Osteoblast (primary cell): ENCODE data around the gene ADCY9. TPM values are rescaled to one million over a fixed set of nuclear protein-coding genes. Genes with fewer than 3 reads are reported as not detected.
"Not testable (repeated sequence)": the region's sequence is repeated elsewhere in the genome, so short reads cannot be mapped to it uniquely, and the experiment has no call there.

Experiments
- DNase-seq: peaks from one replicate; pipeline ENCODE4 v3.0.0; 2011; ENCODE audit warnings: low spot score, mixed read lengths; ENCODE audit not compliant: insufficient read length; ENCODE audit errors: missing footprints
- H2AFZ ChIP-seq: 2 replicates; pipeline ENCODE4 v1.6.0; 2011; ENCODE audit warnings: mild to moderate bottlenecking, low read length
- H3K27ac ChIP-seq: 2 replicates; pipeline ENCODE4 v1.5.1; 2011; ENCODE audit warnings: mild to moderate bottlenecking, low read depth, low read length, moderate library complexity
- H3K27me3 ChIP-seq: 2 replicates; pipeline ENCODE4 v1.6.0; 2012; ENCODE audit warnings: mild to moderate bottlenecking, control low read depth, inconsistent platforms, low read length, moderate library complexity; ENCODE audit not compliant: insufficient read depth
- H3K36me3 ChIP-seq: 2 replicates; pipeline ENCODE4 v1.5.1; 2011; ENCODE audit warnings: mild to moderate bottlenecking, low read length, control low read depth, moderate library complexity; ENCODE audit not compliant: insufficient read depth
- H3K4me1 ChIP-seq: 2 replicates; pipeline ENCODE4 v1.5.1; 2011; ENCODE audit warnings: mild to moderate bottlenecking, low read length, control low read depth, moderate library complexity; ENCODE audit not compliant: insufficient read depth
- H3K4me2 ChIP-seq: 2 replicates; pipeline ENCODE4 v1.6.0; 2011; ENCODE audit warnings: mild to moderate bottlenecking, low read length; ENCODE audit not compliant: insufficient read depth
- H3K4me3 ChIP-seq: fragments of 200-600 bp; sonication (generic); 3 replicates; pipeline ENCODE4 v1.5.1; 2012; ENCODE audit warnings: mild to moderate bottlenecking, low read length, inconsistent platforms; ENCODE audit not compliant: insufficient read depth
- H3K79me2 ChIP-seq: 2 replicates; pipeline ENCODE4 v1.6.0; 2012; ENCODE audit warnings: mild to moderate bottlenecking, low read length, control low read depth, inconsistent platforms; ENCODE audit not compliant: insufficient read depth
- H3K9me3 ChIP-seq: 2 replicates; pipeline ENCODE4 v1.5.1; 2011; ENCODE audit warnings: low read depth, low read length, control low read depth
- H4K20me1 ChIP-seq: 2 replicates; pipeline ENCODE4 v1.6.0; 2012; ENCODE audit warnings: mild to moderate bottlenecking, low read length, control low read depth; ENCODE audit not compliant: insufficient read depth
- total RNA-seq: library from RNA; depleted of rRNA; stranded (reverse); fragments of >200 nt; gene quantifications from 2 replicates; pipeline ENCODE4 v1.2.3, GENCODE V29; 2012
- TF ChIP-seq, protein P1 (sequence below): IDR thresholded peaks from 2 replicates; pipeline ENCODE4 v1.5.1; 2011; ENCODE audit warnings: mild to moderate bottlenecking, low read depth, low read length, moderate library complexity; ENCODE audit errors: extremely low read depth

Gene ADCY9
- total RNA-seq, 1 donor: 29.3 TPM

DNA sequence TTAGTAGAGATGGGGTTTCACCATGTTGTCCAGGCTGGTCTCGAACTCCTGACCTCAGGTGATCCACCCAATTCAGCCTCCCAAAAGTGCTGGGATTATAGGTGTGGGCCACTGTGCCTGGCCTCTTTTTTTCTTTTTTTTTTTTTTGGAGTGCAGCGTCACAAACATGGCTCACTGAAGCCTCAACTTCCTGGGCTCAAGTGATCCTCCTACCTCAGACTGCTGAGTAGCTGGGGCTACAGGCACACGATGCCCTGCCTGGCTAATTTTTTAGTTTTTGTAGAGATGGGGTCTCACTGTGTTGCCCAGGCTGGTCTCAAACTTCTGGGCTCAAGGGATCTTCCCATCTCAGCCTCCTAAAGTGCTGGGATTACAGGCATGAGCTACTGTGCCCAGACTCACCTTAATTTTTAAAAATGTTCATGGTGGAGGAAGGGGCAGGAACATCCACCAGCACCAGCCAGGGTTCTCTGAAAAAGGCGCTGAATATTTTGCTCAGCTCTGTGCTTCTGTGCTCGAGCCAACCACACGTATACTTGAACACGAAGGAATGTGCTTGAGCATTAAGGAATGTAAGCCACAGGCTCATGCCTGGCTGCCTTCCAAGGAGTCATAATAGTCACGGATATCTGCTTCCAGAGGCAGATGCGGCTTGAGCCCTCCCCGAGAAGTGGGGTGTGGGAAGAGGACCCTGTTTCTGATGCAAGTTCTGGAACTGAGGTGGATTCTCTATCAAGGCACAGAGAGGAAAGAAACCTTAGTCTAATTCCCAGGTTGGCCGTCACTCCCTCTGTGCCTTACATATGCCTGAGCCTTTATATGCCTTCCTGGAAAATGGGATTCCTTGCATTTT is 170.3 kb downstream of the ADCY9 start:
- DNase-seq: peak; percentile 98
- H2AFZ ChIP-seq: no peak overlapping the region
- H3K27me3 ChIP-seq: no peaks in the 10 kb centered on the region
- H3K4me2 ChIP-seq: peak overlapping the region; percentile 68
- no peaks in the 10 kb centered on the region for H3K79me2 ChIP-seq
- H3K36me3 ChIP-seq: no peaks in the 10 kb centered on the region
- TF ChIP-seq, protein P1, sequence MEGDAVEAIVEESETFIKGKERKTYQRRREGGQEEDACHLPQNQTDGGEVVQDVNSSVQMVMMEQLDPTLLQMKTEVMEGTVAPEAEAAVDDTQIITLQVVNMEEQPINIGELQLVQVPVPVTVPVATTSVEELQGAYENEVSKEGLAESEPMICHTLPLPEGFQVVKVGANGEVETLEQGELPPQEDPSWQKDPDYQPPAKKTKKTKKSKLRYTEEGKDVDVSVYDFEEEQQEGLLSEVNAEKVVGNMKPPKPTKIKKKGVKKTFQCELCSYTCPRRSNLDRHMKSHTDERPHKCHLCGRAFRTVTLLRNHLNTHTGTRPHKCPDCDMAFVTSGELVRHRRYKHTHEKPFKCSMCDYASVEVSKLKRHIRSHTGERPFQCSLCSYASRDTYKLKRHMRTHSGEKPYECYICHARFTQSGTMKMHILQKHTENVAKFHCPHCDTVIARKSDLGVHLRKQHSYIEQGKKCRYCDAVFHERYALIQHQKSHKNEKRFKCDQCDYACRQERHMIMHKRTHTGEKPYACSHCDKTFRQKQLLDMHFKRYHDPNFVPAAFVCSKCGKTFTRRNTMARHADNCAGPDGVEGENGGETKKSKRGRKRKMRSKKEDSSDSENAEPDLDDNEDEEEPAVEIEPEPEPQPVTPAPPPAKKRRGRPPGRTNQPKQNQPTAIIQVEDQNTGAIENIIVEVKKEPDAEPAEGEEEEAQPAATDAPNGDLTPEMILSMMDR: no peak
- H3K4me3 ChIP-seq: no peak overlapping the region
- H3K4me1 ChIP-seq: peaks cover 24% of the 10 kb centered on the region
- no peaks in the 10 kb centered on the region for H3K9me3 ChIP-seq
- H3K27ac ChIP-seq: peak overlapping the region; percentile 85
- no peaks in the 10 kb centered on the region for H4K20me1 ChIP-seq

DNA sequence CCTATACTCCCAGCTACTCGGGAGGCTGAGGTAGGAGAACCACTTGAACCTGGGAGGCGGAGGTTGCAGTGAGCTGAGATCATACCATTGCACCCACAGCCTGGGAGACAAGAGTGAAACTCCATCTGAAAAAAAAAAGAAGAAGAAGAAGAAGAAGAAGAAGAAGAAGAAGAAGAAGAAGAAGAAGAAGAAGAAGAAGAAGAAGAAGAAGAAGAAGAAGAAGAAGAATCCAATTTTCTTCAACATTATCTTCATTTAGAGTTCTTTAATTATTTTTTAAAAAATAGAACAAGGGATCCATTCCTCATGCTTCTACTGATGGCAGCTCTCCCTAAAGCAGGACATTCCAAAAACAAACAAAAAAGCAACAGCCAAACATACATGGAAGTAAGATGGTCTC is 171.8 kb downstream of the ADCY9 start:
- not testable (repeated sequence) for H3K27me3 ChIP-seq, H3K79me2 ChIP-seq, DNase-seq, H3K9me3 ChIP-seq, H3K27ac ChIP-seq, H3K36me3 ChIP-seq, H3K4me2 ChIP-seq, H2AFZ ChIP-seq, H3K4me3 ChIP-seq, H4K20me1 ChIP-seq
- H3K4me1 ChIP-seq: peaks cover 14% of the 10 kb centered on the region

DNA sequence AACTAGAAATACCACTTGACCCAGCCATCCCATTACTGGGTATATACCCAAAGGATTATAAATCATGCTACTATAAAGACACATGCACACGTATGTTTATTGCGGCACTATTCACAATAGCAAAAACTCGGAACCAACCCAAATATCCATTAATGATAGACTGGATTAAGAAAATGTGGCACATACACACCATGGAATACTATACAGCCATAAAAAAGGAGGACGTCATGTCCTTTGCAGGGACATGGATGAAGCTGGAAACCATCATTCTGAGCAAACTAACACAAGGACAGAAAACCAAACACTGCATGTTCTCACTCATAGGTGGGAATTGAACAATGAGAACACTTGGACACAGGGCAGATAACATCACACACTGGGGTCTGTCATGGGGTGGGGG is 174.1 kb downstream of the ADCY9 start:
- not testable (repeated sequence) for DNase-seq

DNA sequence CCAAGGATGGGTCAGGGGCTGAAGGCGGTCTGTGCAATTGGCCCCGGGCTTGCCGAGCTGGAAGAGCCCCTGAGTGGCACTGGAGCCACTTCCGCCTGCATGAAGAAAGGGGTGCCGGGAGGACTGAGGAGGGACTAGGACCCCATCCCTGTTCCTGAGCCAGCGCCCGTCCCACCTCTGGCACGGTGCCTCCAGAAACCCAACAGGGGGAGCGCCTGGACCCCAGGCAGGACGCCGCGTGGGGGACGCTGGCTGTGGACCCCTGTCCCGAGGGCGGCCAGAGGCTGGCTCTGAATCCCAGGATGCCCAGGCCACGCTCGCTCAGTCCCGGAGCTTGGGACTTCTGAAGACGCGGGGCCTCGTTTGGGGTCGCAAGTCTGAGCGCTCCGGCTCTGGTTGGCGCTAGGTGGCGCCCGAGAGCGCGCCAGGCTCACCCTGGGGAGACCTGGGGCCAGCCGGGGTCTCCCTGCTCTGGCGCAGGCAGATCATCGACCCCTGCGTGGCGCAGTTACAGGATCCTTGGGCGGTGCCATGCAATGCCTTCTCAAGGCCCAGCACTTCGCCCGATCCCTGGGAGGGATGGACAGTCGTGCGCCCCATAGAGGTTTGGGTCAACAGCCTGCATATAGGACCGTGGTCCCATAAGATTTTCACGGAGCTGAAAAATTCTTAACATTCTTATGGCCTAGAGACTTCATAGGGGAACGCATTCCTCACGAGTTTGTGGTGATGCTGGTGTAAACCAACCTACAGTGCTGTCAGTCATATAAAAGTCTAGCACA is 177.2 kb downstream of the ADCY9 start:
- peak; percentile 97 for DNase-seq
- H3K79me2 ChIP-seq: no peaks in the 10 kb centered on the region
- no peaks in the 10 kb centered on the region for H3K36me3 ChIP-seq
- peak overlapping the region; percentile 87 for H3K4me2 ChIP-seq
- H3K27ac ChIP-seq: peak overlapping the region; percentile 28
- peak overlapping the region; percentile 73 for H3K4me3 ChIP-seq
- peaks cover 11% of the 10 kb centered on the region for H3K4me1 ChIP-seq
- TF ChIP-seq, protein P1: peak; percentile 80
- H3K9me3 ChIP-seq: no peaks in the 10 kb centered on the region
- peak overlapping the region; percentile 84 for H2AFZ ChIP-seq
- no peaks in the 10 kb centered on the region for H4K20me1 ChIP-seq
- no peaks in the 10 kb centered on the region for H3K27me3 ChIP-seq

More for the DNA sequence above, 174.1 kb downstream of the ADCY9 start:
- not testable (repeated sequence) for H3K4me3 ChIP-seq, H3K36me3 ChIP-seq, H3K9me3 ChIP-seq, H2AFZ ChIP-seq, H4K20me1 ChIP-seq, H3K27ac ChIP-seq, H3K27me3 ChIP-seq, H3K4me2 ChIP-seq, H3K79me2 ChIP-seq
- H3K4me1 ChIP-seq: peaks cover 23% of the 10 kb centered on the region
